Mammary microvascular endothelial cell (primary cell): ENCODE measurements around the gene CYB561A3. TPM values are rescaled to one million over a fixed set of nuclear protein-coding genes. Genes with fewer than 3 reads are reported as not detected.

Source experiments
- total RNA-seq: library from RNA; depleted of rRNA; stranded (reverse); fragments of >200 nt; gene quantifications from 2 replicates; pipeline ENCODE4 v1.2.3, GENCODE V29; 2015

CYB561A3 gene, protein sequence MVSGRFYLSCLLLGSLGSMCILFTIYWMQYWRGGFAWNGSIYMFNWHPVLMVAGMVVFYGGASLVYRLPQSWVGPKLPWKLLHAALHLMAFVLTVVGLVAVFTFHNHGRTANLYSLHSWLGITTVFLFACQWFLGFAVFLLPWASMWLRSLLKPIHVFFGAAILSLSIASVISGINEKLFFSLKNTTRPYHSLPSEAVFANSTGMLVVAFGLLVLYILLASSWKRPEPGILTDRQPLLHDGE
- 40.4 and 45.9 TPM in 2 replicates for total RNA-seq

DNA sequence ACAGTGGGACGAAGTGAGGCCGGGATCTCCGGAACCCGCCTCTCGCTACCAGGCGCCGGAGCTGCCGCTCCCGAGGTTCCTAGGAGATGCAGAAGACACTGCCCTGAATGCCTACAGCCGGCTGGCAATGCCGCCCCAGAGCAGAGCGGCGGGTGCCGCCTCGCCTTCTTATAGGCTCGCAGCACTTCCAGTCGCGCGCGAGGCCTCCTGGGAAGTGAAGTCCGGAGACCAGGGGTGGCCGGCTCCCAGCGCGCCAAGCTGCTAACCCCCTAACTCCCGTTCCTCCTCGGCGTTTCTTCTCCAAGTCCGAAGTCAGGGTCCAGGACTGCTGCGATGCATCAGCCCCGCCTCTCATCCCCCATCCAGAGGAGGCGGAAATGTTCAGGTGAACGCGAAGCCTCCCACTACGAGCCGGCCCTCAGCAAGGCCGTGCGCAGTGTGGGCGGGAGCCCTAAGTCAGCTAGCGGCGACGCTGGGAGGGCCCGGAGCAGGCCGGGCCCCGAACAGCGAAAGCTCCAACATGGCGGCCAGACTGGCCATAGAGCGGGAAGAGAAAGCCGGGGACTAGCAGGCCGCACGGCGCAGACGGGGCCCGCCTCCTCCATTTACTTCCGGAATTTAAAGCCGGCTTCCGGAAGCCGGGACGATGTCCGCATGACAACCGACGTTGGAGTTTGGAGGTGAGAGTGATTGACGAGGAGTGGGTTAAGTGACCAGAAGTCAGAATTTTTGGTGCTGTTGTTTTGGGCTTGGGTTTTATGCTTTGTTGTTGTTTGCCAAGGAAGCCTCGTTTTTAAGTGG lies at the start of gene CYB561A3, which contains the start of gene TMEM138:
TSS of gene CYB561A3 (minus strand) at position 142 of the 801 bp plus-strand sequence. CDS start 5,169 bp downstream, outside the sequence.
TSS of gene TMEM138 (plus strand) at position 634 of the 801 bp plus-strand sequence. CDS start 2,017 bp downstream, outside the sequence.

DNA sequence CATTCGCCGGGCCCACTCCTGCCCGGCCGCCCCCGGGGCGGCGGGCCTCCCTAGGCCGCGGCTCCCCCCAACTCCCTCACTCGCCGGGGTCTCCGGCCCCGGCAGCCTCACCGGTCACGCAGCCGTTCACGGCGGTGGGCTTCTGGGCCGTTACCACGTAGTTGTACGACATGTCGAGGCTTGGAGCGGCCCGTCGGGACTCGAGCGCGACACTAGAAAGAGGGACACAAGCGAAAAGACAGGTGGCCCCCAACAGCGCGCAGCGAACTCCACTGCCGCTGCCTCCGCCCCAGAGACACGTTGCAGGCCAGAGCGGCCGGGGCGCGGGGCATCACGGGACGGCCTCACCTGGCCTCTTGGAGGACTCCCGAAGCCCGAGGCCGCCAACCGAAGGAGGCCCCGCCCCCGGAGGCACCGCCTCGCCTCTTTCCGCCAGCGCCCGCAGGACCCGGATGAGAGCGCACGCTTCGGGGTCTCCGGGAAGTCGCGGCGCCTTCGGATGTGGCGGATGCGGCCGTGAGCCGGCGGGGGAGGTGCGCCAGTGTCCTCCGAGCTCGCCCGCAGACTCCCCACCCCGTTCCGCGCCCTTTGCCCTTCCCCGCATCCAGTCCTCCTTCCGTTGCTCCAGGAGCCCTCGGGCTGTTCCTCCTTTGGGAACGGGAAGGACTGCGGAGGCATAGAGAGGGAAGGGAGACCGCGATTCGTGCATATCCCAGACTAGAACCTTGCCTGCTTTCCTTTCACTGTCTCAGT lies 28.7 kb downstream of the CYB561A3 start, which contains the start of the genes DDB1 and TKFC:
TSS of gene DDB1 (minus strand) at position 309 of the 753 bp plus-strand sequence. CDS start at position 172, 137 bp downstream.
TSS of gene TKFC (plus strand) at position 432 of the 753 bp plus-strand sequence. CDS start 1,501 bp downstream, outside the sequence.

Other genes starting within 250 kb of the CYB561A3 start
- gene VPS37C, start 200.5 kb downstream of the CYB561A3 start, total RNA-seq = 17.9 and 23.6 TPM in 2 replicates
- not detected in 2 replicates for gene PGA3, start 158.4 kb downstream of the CYB561A3 start, total RNA-seq
- not detected in 2 replicates for gene PGA4, start 139.5 kb downstream of the CYB561A3 start, total RNA-seq
- gene PGA5, start 120.7 kb downstream of the CYB561A3 start, total RNA-seq = not detected in 2 replicates
- 8.7 and 15.9 TPM in 2 replicates for gene VWCE, start 66.6 kb downstream of the CYB561A3 start, total RNA-seq
- 191 and 196 TPM in 2 replicates for gene DDB1, start 28.8 kb downstream of the CYB561A3 start, total RNA-seq
- 22.6 and 23.4 TPM in 2 replicates for gene TKFC, start 28.7 kb downstream of the CYB561A3 start, total RNA-seq
- gene TMEM138, start 492 bp upstream of the CYB561A3 start, total RNA-seq = 20.5 and 35.2 TPM in 2 replicates
- gene TMEM216, start 30.7 kb upstream of the CYB561A3 start, total RNA-seq = 12.5 and 14.0 TPM in 2 replicates
- gene CPSF7, start 68.1 kb upstream of the CYB561A3 start, total RNA-seq = 25.9 and 30.7 TPM in 2 replicates
- 34.9 and 42.6 TPM in 2 replicates for gene SDHAF2, start 68.2 kb upstream of the CYB561A3 start, total RNA-seq
- not detected in 2 replicates for gene LRRC10B, start 146.9 kb upstream of the CYB561A3 start, total RNA-seq
- 0.05 and 0.07 TPM in 2 replicates for gene SYT7, start 219.2 kb upstream of the CYB561A3 start, total RNA-seq